ENCODE data around the gene SNAP47. TPM values are rescaled to one million over a fixed set of nuclear protein-coding genes. Genes with fewer than 3 reads are reported as not detected.

Gene SNAP47
- total and polyA plus RNA-seq, 2 donors (not counting 3 experiments of a cell fraction or from before 2014, with no cell fraction given): 24.0 to 32.7 TPM

- ChIA-PET POLR2A (no interaction called here), CTCF (no interaction called here)
- DNase-seq (ENCODE audit: low read depth, low spot score): no peak
- H3K27me3 ChIP-seq (ENCODE audit: control insufficient read depth in 2 of 2, insufficient read depth in 2 of 2, low read length in 2 of 2): no peaks in the 10 kb centered on the region
- no peaks in the 10 kb centered on the region for H3K4me1 ChIP-seq (ENCODE audit: control insufficient read depth, extremely low read depth, insufficient read depth, low read length)
- H3K9me3 ChIP-seq (replicated peaks; ENCODE audit: control insufficient read depth, insufficient read depth, low read length): no peaks in the 10 kb centered on the region
- no peak overlapping the region for H3K27ac ChIP-seq (ENCODE audit: insufficient read depth, low read depth, low read length)
- H3K9ac ChIP-seq (replicated peaks; ENCODE audit: extremely low read depth, insufficient read depth, low read length): no peak overlapping the region
- no peaks in the 10 kb centered on the region for H3K9me1 ChIP-seq (replicated peaks; ENCODE audit: control insufficient read depth, extremely low read depth, insufficient read depth, low read length)
- no peak overlapping the region for H3K4me2 ChIP-seq (ENCODE audit: insufficient read depth, low read length)
- no TSS peak for BruUV-seq (replicated peaks)
- dilution Hi-C loops (cut with MboI; ENCODE audit: extremely low pct_ligation_motif_present, low sequenced_read_pairs) (no loop called here), intact Hi-C loops (cut with micrococcal nuclease) (no loop called here)
- peaks cover 41% of the 10 kb centered on the region for H3K79me2 ChIP-seq (ENCODE audit: control insufficient read depth, insufficient read depth, low read length)
- no peak for TF ChIP-seq POLR2AphosphoS5 (IDR thresholded peaks at IDR 0.05; ENCODE audit: insufficient read depth, low read depth, low read length)
- H3K36me3 ChIP-seq (ENCODE audit: control insufficient read depth in 2 of 2, extremely low read depth in 1 of 2, insufficient read depth in 2 of 2, low read length in 2 of 2): peaks cover 0 to 7% of the 10 kb centered on the region in 2 experiments
- no peak overlapping the region for H2AFZ ChIP-seq (ENCODE audit: low read depth, low read length)
- peaks cover 3% of the 10 kb centered on the region for H4K20me1 ChIP-seq (replicated peaks; ENCODE audit: control insufficient read depth, extremely low read depth, insufficient read depth, low read length)
- no peak for FAIRE-seq
- H3K4me3 ChIP-seq (replicated peaks in 1 of 3; ENCODE audit: insufficient read depth in 1 of 3, low read depth in 1 of 3, low read length in 3 of 3): no peak overlapping the region
Observed at GRCh38 chr1:227742738-227743715, 7.8 kb downstream of the SNAP47 start.

- ChIA-PET CTCF (no interaction called here), POLR2A (no interaction called here)
- Histone ChIP-seq H3K4me2 (ENCODE audit: insufficient read depth, low read length) (no peak overlapping the region), H3K27ac (ENCODE audit: insufficient read depth, low read depth, low read length) (no peak overlapping the region), H2AFZ (ENCODE audit: low read depth, low read length) (no peak overlapping the region), H3K9ac (replicated peaks; ENCODE audit: extremely low read depth, insufficient read depth, low read length) (no peak overlapping the region), H3K9me1 (replicated peaks; ENCODE audit: control insufficient read depth, extremely low read depth, insufficient read depth, low read length) (no peaks in the 10 kb centered on the region), H3K27me3 (ENCODE audit: control insufficient read depth in 2 of 2, insufficient read depth in 2 of 2, low read length in 2 of 2) (no peaks in the 10 kb centered on the region), H3K79me2 (ENCODE audit: control insufficient read depth, insufficient read depth, low read length) (peaks cover 28% of the 10 kb centered on the region), H3K4me1 (ENCODE audit: control insufficient read depth, extremely low read depth, insufficient read depth, low read length) (no peaks in the 10 kb centered on the region), H4K20me1 (replicated peaks; ENCODE audit: control insufficient read depth, extremely low read depth, insufficient read depth, low read length) (peaks cover 3% of the 10 kb centered on the region), H3K36me3 (ENCODE audit: control insufficient read depth in 2 of 2, extremely low read depth in 1 of 2, insufficient read depth in 2 of 2, low read length in 2 of 2) (peaks cover 0 to 10% of the 10 kb centered on the region in 2 experiments), H3K4me3 (replicated peaks in 1 of 3; ENCODE audit: insufficient read depth in 1 of 3, low read depth in 1 of 3, low read length in 3 of 3) (no peak overlapping the region), H3K9me3 (replicated peaks; ENCODE audit: control insufficient read depth, insufficient read depth, low read length) (no peaks in the 10 kb centered on the region)
- DNase-seq (ENCODE audit: low read depth, low spot score) (no peak), FAIRE-seq (no peak)
- no TSS peak for BruUV-seq (replicated peaks)
- intact Hi-C loops (cut with micrococcal nuclease): no loop called here
- no peak for TF ChIP-seq CTCF (IDR thresholded peaks at IDR 0.05; ENCODE audit: extremely low read depth in 1 of 2, insufficient read depth in 1 of 2, low read depth in 1 of 2, low read length in 2 of 2)
- no peak for TF ChIP-seq JUN (IDR thresholded peaks at IDR 0.05; ENCODE audit: borderline replicate concordance, insufficient read depth, insufficient read length, low read depth)
- no peak for TF ChIP-seq MYC (IDR thresholded peaks at IDR 0.05; ENCODE audit: low read depth, low read length)
- no peak for TF ChIP-seq POLR2A (IDR thresholded peaks at IDR 0.05; ENCODE audit: low read depth, low read length)
- no peak for TF ChIP-seq FOS (IDR thresholded peaks at IDR 0.05; ENCODE audit: borderline replicate concordance, insufficient read depth, low read length)
- TF ChIP-seq EZH2 (IDR thresholded peaks at IDR 0.05; ENCODE audit: borderline replicate concordance, low read depth, low read length, severe bottlenecking): no peak
- TF ChIP-seq MAX (IDR thresholded peaks at IDR 0.05; ENCODE audit: insufficient read depth, insufficient read length): no peak
- no peak for TF ChIP-seq GATA2 (IDR thresholded peaks at IDR 0.05; ENCODE audit: insufficient read depth, insufficient read length, low read depth, low read length)
- no peak for TF ChIP-seq POLR2AphosphoS5 (IDR thresholded peaks at IDR 0.05; ENCODE audit: insufficient read depth, low read depth, low read length)
- dilution Hi-C loops (cut with MboI; ENCODE audit: extremely low pct_ligation_motif_present, low sequenced_read_pairs): no loop called here
Observed at GRCh38 chr1:227744668-227745067, 9.4 kb downstream of the SNAP47 start.

All from endothelial cell of umbilical vein (primary cell).